B cell (primary cell): Measurements from ENCODE around the gene HMGCS1. TPM values are rescaled to one million over a fixed set of nuclear protein-coding genes. Genes with fewer than 3 reads are reported as not detected.

Experiments used
- ATAC-seq: fragments of 200-7000 bp; cut with Tn5 transposase; one replicate; pipeline ENCODE4 v1.10.0; 2021; ENCODE audit warnings: low read depth, mild to moderate bottlenecking, moderate number of reproducible peaks, moderate library complexity
- CTCF ChIA-PET: fragments of 350-600 bp; sonication (Branson Sonifier 250); formaldehyde crosslinking; loops from one replicate; lab custom pipeline; 2021; ENCODE audit warnings: antibody characterized with exemption, inconsistent platforms; lab: Charles Lee
- POLR2A ChIA-PET: fragments of 350-600 bp; sonication (Branson Sonifier 250); formaldehyde crosslinking; loops from one replicate; lab custom pipeline; 2021; ENCODE audit warnings: antibody characterized with exemption; lab: Charles Lee
- DNase-seq: peaks from one replicate; pipeline ENCODE4 v3.0.0; 2013
- H2AFZ ChIP-seq: 2 replicates; pipeline ENCODE4 v1.6.1; 2012; ENCODE audit warnings: mild to moderate bottlenecking, low read depth, low read length; ENCODE audit not compliant: insufficient read depth, poor library complexity, severe bottlenecking
- H3K27ac ChIP-seq, 2 donors: 1 replicate in 1 of 2; 2 replicates in 1 of 2; pipeline ENCODE4 v1.5.1; 2012 to 2013; ENCODE audit warnings: low read length in 2 of 2, mild to moderate bottlenecking in 2 of 2, moderate library complexity in 1 of 2
- H3K27me3 ChIP-seq, 4 experiments: fragments of 200-600 bp in 1 of 4; sonication (generic) in 1 of 4; replicated peaks in 1 of 4; 1 replicate in 2 of 4; 2 replicates in 2 of 4; pipeline versions ENCODE4 v1.6.1 to v1.7.0; 2013 to 2016; ENCODE audit warnings: low read length in 3 of 4, mild to moderate bottlenecking in 2 of 4, mixed read lengths in 1 of 4, moderate library complexity in 1 of 4; ENCODE audit not compliant: insufficient read depth in 4 of 4, control insufficient read depth in 3 of 4; ENCODE audit errors: control extremely low read depth in 1 of 4
- H3K36me3 ChIP-seq, 2 experiments: replicated peaks in 1 of 2; 1 replicate in 1 of 2; 2 replicates in 1 of 2; pipeline versions ENCODE4 v1.6.1 to v1.7.1; 2013; ENCODE audit warnings: low read length in 1 of 2; ENCODE audit not compliant: insufficient read depth in 2 of 2, control insufficient read depth in 1 of 2; ENCODE audit errors: control extremely low read depth in 1 of 2, extremely low read depth in 1 of 2
- H3K4me1 ChIP-seq, 2 donors: fragments of 200-600 bp in 1 of 2; sonication (generic) in 1 of 2; 1 replicate in 1 of 2; 2 replicates in 1 of 2; pipeline versions ENCODE4 v1.5.1 to v1.6.1; 2013 to 2017; ENCODE audit warnings: low read length in 2 of 2; ENCODE audit not compliant: control insufficient read depth in 2 of 2, insufficient read depth in 2 of 2
- H3K4me2 ChIP-seq: replicated peaks from 2 replicates; pipeline ENCODE3; 2012; ENCODE audit warnings: mild to moderate bottlenecking, low read depth, low read length; ENCODE audit not compliant: poor library complexity, severe bottlenecking
- H3K4me3 ChIP-seq, 5 experiments: fragments of 200-600 bp in 1 of 5; sonication (generic) in 1 of 5; 1 replicate in 3 of 5; 2 replicates in 2 of 5; pipeline versions ENCODE4 v1.5.1 to v1.7.0; 2011 to 2016; ENCODE audit warnings: low read length in 4 of 5, mild to moderate bottlenecking in 4 of 5, low read depth in 2 of 5, control low read depth in 1 of 5, moderate library complexity in 1 of 5; ENCODE audit not compliant: insufficient read depth in 1 of 5; ENCODE audit errors: control extremely low read depth in 1 of 5, extremely low read depth in 1 of 5
- H3K79me2 ChIP-seq: fragments of 200-600 bp; sonication (generic); one replicate; pipeline ENCODE4 v1.6.0; 2016; ENCODE audit warnings: low read length; ENCODE audit not compliant: control insufficient read depth, insufficient read depth
- H3K9ac ChIP-seq: fragments of 200-600 bp; sonication (generic); 2 replicates; pipeline ENCODE4 v1.6.1; 2017; ENCODE audit warnings: mild to moderate bottlenecking, low read length, moderate library complexity
- H3K9me3 ChIP-seq, 3 donors: one replicate each; pipeline versions ENCODE4 v1.6.1 to v1.7.1; 2013; ENCODE audit warnings: low read length in 2 of 3; ENCODE audit not compliant: control insufficient read depth in 2 of 3, insufficient read depth in 1 of 3; ENCODE audit errors: control extremely low read depth in 1 of 3
- H4K20me1 ChIP-seq: 2 replicates; pipeline ENCODE4 v1.6.0; 2012; ENCODE audit warnings: mild to moderate bottlenecking, low read length; ENCODE audit not compliant: insufficient read depth, control insufficient read depth, poor library complexity, severe bottlenecking
- H3K27ac Mint-ChIP-seq: one replicate; pipeline ENCODE4 v1.8.0; 2021; ENCODE audit warnings: mixed read lengths
- H3K27me3 Mint-ChIP-seq: one replicate; pipeline ENCODE4 v1.8.0; 2021; ENCODE audit warnings: mixed read lengths
- H3K4me1 Mint-ChIP-seq: one replicate; pipeline ENCODE4 v1.8.0; 2021; ENCODE audit warnings: mixed read lengths
- H3K4me3 Mint-ChIP-seq: one replicate; pipeline ENCODE4 v1.8.0; 2021; ENCODE audit warnings: mixed read lengths
- H3K9me3 Mint-ChIP-seq: one replicate; pipeline ENCODE4 v1.8.0; 2022; ENCODE audit warnings: mixed read lengths; ENCODE audit not compliant: insufficient read depth
- EZH2 ChIP-seq: IDR thresholded peaks from 2 replicates; pipeline ENCODE4 v1.6.1; 2012; ENCODE audit warnings: borderline replicate concordance, low read depth, mild to moderate bottlenecking, moderate library complexity, low read length; ENCODE audit not compliant: insufficient read depth, poor library complexity, severe bottlenecking
- WGBS: methylation state at CpG from one replicate; pipeline ENCODE4 v1.1.5; 2013; ENCODE audit warnings: missing lambda C conversion rate; ENCODE audit not compliant: insufficient coverage; 5-methylcytosine and 5-hydroxymethylcytosine counted together
- intact Hi-C: fragments of 100-400 bp; cut with micrococcal nuclease; formaldehyde crosslinking; loops from one replicate; pipeline ENCODE4 v1.10.0; 2022
- polyA plus RNA-seq: library from polyadenylated mRNA; depleted of rRNA; stranded (reverse); fragments of >200 nt; gene quantifications from 2 replicates; pipeline ENCODE4 v1.2.3, GENCODE V29; 2012
- total RNA-seq, 2 donors: library from RNA; stranded (reverse); fragments of 120-200 nt in 1 of 2; gene quantifications; 1 replicate in 1 of 2; 2 replicates in 1 of 2; pipeline versions ENCODE4 v1.2.3 to v1.2.4, GENCODE V29; 2013 to 2022
- TF ChIP-seq, protein P1 (sequence below): fragments of 200-600 bp; IDR thresholded peaks from one replicate; pipeline ENCODE4 v1.8.0; 2022; ENCODE audit warnings: antibody characterized with exemption, mild to moderate bottlenecking

Gene HMGCS1
- total and polyA plus RNA-seq, 2 donors (not counting 1 experiment from before 2014, with no cell fraction given): 16.3 to 68.7 TPM

DNA sequence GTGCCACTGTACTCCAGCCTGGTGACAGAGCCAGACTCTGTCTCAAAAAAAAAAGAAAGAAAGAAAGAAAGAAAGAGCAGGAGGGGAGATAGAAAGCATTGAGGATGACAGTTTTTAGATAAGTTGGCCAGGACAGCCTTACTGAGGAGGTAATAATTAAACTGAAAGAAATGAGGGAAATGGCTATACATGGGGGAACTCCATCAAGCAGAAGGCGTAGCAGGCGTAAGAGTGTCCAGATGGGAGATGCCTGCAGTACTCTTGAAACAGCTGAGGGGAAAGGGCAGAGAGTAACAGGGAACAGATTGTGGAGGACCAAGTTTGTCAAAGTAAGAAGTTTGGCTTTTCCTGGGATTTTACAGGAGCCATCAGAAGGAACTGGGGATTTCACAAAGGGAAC is 57.5 kb downstream of the HMGCS1 start:
- no peak for ATAC-seq
- H3K27ac Mint-ChIP-seq: no peak overlapping the region

DNA sequence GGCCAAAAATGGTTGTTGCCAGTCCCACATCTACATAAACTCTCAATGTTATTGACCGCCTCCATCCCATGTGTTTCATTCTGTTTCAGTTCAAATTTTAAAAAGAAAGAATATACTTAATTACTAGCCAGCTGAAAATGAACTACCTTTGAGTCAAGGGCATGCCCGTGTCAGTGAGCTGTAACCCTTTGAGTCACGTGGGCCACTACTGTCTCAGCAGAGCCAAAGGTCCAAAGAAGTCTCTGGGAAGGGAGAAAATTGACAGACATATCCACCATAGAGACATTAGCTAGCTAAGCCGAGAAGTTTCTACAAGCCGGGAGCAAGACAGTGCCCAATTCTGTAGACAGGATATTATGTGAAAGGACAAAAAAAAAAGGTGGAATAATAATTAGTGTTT is 61.5 kb downstream of the HMGCS1 start:
- ChIA-PET CTCF (no interaction called here), POLR2A (no interaction called here)
- no peak for ATAC-seq
- no peak overlapping the region for H3K4me3 ChIP-seq
- TF ChIP-seq, protein P1, sequence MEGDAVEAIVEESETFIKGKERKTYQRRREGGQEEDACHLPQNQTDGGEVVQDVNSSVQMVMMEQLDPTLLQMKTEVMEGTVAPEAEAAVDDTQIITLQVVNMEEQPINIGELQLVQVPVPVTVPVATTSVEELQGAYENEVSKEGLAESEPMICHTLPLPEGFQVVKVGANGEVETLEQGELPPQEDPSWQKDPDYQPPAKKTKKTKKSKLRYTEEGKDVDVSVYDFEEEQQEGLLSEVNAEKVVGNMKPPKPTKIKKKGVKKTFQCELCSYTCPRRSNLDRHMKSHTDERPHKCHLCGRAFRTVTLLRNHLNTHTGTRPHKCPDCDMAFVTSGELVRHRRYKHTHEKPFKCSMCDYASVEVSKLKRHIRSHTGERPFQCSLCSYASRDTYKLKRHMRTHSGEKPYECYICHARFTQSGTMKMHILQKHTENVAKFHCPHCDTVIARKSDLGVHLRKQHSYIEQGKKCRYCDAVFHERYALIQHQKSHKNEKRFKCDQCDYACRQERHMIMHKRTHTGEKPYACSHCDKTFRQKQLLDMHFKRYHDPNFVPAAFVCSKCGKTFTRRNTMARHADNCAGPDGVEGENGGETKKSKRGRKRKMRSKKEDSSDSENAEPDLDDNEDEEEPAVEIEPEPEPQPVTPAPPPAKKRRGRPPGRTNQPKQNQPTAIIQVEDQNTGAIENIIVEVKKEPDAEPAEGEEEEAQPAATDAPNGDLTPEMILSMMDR: no peak
- TF ChIP-seq EZH2: no peak
- H3K27ac ChIP-seq: no peak overlapping the region
- Mint-ChIP-seq H3K9me3 (no peaks in the 10 kb centered on the region), H3K4me3 (no peak overlapping the region), H3K27me3 (peaks cover 33% of the 10 kb centered on the region), H3K27ac (no peak overlapping the region), H3K4me1 (no peaks in the 10 kb centered on the region)
- peaks cover 0 to 2% (median 0%) of the 10 kb centered on the region in 4 experiments for H3K27me3 ChIP-seq
- H2AFZ ChIP-seq: no peak overlapping the region
- no peak overlapping the region for H3K4me2 ChIP-seq
- H3K4me1 ChIP-seq: no peaks in the 10 kb centered on the region
- H3K79me2 ChIP-seq: no peaks in the 10 kb centered on the region
- no peaks in the 10 kb centered on the region for H3K9me3 ChIP-seq
- no peaks in the 10 kb centered on the region for H4K20me1 ChIP-seq
- H3K36me3 ChIP-seq: no peaks in the 10 kb centered on the region
- 60% methylated on average over 2 of the region's 5 CpGs for WGBS
- DNase-seq: no peak
- intact Hi-C loops: no loop called here
- H3K9ac ChIP-seq: no peak overlapping the region

More for the DNA sequence above, 57.5 kb downstream of the HMGCS1 start:
- intact Hi-C loops: no loop called here
- Histone ChIP-seq H3K9ac (no peak overlapping the region), H2AFZ (no peak overlapping the region), H3K4me1 (no peaks in the 10 kb centered on the region), H3K4me2 (no peak overlapping the region), H4K20me1 (no peaks in the 10 kb centered on the region), H3K36me3 (no peaks in the 10 kb centered on the region), H3K4me3 (no peak overlapping the region), H3K27ac (no peak overlapping the region), H3K79me2 (no peaks in the 10 kb centered on the region), H3K9me3 (no peaks in the 10 kb centered on the region), H3K27me3 (peaks cover 0 to 2% (median 0%) of the 10 kb centered on the region in 4 experiments)
- H3K4me1 Mint-ChIP-seq: no peaks in the 10 kb centered on the region
- ChIA-PET CTCF (no interaction called here), POLR2A (no interaction called here)
- H3K4me3 Mint-ChIP-seq: no peak overlapping the region
- no peaks in the 10 kb centered on the region for H3K9me3 Mint-ChIP-seq
- no peak for DNase-seq
- peaks cover 19% of the 10 kb centered on the region for H3K27me3 Mint-ChIP-seq
- no peak for TF ChIP-seq EZH2
- TF ChIP-seq, protein P1: no peak
- WGBS: 100% methylated on average over 2 of the region's 2 CpGs
